GM10266 (cell line): ENCODE results near the gene OXCT2.
A peak's percentile ranks its signal among the peaks of the same experiment; 100 is the strongest.
"Not testable (repeated sequence)": the region's sequence is repeated elsewhere in the genome, so short reads cannot be mapped to it uniquely, and the experiment has no call there.

Experiments
- DNase-seq: peaks from one replicate; pipeline ENCODE4 v3.0.0; 2012; ENCODE audit errors: extremely low spot score
- TF ChIP-seq, protein P1 (sequence below): IDR thresholded peaks from 2 replicates; pipeline ENCODE4 v1.5.1; 2012; ENCODE audit warnings: mild to moderate bottlenecking, low read depth; ENCODE audit not compliant: control insufficient read depth, insufficient read depth; ENCODE audit errors: missing control alignments

The OXCT2 gene

DNA sequence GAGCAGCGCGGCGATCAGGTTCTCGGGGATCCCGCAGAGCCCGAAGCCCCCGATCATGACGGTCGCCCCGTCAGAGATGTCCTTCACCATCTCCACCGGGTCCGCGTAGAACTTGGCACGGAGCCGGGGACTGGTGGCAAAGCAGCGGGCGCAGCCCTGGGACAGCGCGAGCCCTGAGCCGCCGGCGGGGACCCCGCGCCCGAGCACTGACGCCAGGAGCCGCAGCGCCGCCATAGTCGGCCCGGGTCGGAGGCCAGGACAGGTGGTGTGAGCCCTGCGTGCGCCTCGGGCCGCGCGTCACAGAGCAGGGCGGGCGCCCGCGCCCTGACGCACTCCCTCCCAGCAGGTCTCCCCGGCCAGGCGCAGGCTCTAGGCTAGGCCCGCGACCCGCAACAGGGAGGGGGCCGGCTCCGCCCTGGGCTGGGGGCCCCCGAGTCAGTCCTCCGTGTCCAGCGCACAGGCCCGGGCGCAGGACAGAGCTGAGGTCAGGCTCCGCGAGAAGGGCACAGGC, at the start of gene OXCT2:
TSS of gene OXCT2 (minus strand) at position 327 of the 511 bp plus-strand sequence. CDS start at position 234, 93 bp downstream.
- not testable (repeated sequence) for DNase-seq

DNA sequence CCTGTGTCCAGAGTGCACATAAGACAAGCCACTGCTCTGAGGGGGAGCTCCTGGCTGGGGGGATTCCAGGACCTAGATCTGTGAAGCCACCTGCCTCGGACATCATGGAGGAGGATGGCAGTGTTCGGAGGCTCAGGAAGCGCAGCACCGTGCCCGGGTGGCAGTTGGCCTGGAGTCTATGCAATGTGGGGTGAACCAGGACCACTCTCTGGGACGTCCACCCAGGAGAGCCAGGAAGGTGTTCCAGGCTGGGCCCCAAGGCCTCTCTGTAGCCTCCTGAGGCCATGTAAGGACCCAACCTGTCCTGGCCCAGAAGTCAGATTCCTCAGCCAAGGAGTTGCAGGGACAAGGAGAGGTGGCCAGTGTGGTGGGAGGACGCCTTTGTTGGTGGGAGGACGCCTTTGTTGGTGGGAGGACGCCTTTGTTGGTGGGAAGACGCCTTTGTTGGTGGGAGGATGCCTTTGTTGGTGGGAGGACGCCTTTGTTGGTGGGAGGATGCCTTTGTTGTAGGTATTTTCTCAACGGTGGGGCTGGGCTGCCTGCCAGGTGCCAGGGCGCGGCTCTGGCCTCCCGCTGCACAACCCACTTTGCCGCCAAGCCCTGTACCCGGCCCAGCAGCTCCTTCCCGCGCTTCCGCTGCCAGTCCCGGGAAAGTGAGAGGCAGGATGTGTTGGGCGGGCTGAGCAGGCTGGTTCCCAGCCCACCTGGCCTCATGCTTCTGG, 48.1 kb upstream of the OXCT2 start:
- TF ChIP-seq, protein P1, sequence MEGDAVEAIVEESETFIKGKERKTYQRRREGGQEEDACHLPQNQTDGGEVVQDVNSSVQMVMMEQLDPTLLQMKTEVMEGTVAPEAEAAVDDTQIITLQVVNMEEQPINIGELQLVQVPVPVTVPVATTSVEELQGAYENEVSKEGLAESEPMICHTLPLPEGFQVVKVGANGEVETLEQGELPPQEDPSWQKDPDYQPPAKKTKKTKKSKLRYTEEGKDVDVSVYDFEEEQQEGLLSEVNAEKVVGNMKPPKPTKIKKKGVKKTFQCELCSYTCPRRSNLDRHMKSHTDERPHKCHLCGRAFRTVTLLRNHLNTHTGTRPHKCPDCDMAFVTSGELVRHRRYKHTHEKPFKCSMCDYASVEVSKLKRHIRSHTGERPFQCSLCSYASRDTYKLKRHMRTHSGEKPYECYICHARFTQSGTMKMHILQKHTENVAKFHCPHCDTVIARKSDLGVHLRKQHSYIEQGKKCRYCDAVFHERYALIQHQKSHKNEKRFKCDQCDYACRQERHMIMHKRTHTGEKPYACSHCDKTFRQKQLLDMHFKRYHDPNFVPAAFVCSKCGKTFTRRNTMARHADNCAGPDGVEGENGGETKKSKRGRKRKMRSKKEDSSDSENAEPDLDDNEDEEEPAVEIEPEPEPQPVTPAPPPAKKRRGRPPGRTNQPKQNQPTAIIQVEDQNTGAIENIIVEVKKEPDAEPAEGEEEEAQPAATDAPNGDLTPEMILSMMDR: no peak
- no peak for DNase-seq

DNA sequence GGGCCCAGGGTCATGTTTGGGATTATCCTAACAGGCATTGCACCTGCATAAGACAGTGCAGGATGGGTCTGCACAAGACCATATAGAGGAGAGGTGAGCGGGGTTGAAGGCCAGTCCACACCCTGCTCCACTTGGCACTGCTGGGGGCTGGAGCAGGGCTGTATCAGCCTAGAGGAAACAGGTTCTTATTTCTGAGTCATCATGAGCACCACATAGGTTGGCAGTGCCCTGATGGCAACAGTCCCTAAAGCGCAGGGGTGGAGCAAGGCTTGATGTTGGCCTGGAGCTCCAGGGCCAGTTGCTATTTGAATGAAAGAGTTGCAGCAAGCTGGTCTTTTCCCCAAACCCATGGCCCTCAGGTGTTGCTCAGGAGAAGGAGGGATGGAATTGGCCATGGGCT, 47.3 kb upstream of the OXCT2 start:
- no peak for DNase-seq
- TF ChIP-seq, protein P1: no peak

DNA sequence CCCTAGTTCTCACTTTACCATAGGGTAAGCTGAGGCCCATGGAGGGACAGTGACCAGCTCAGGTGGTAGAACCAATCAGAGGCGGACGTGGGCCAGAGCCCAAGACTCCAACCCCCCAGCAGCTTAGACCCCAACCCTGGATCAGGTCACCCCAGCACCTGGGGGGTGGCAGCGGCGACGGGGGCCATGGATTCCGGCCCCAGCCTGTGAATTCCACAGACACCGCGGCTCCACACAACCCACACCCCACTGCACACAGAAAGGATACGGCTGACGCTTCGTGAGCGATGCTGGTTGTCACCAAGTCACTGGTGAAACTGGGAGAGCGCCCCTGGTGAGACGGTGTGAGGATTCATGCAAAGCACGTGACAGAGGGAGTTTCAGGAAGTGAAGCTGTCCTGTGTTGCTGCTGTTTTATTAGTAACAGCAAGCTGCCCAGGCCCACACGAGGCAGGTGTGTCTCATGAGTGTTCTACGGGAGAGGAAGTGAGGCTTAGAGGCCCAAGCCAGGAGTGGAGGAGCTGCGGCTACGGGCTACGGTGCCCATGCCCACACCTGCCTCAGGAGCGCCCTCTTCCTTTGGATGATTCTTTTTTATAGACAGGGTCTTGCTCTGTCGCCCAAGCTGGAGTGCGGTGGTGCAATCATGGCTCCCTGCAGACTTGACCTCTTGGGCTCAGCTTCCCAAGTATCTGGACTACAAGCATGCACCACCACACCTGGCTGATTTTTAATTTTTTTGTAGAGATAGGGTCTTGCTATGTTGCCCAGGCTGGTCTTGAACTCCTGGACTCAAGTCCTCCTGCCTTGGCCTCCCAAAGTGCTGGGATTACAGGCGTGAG, 46.2 kb upstream of the OXCT2 start:
- peak; percentile 79 for DNase-seq
- TF ChIP-seq, protein P1: peak; percentile 28

DNA sequence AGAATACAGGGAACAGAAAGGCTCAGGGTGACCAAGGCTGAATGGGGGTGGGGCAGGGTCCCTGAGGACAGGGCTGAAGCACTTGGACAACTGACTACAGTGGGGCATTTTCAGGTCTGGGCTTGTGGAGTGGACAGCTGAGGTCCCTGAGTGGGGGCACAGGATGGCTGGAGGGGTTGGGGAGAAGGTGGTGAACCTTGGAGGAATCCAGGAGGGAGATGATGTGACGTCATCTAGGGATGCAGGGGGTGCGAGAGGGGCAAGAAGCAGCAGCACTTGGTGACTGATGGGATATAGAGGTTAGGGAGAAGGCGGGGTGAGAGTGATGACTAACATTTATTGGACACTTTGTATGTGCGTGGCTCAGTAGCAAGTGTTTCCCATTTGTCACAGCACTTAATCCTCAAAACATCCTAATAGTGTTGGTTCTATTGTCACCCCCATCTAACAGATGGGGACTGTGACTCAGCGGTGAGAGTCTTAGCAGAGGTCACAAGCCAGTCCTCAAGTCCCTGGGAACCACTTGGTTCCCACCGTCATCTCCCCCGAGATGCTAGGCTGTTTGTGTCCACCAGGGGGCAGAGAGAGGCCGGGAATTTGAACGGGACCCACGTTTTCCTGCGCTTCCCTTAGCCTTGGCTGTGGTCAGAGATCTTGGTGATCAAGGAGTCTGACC, 45.4 kb upstream of the OXCT2 start:
- peak; percentile 86 for DNase-seq
- TF ChIP-seq, protein P1: peak; percentile 85

DNA sequence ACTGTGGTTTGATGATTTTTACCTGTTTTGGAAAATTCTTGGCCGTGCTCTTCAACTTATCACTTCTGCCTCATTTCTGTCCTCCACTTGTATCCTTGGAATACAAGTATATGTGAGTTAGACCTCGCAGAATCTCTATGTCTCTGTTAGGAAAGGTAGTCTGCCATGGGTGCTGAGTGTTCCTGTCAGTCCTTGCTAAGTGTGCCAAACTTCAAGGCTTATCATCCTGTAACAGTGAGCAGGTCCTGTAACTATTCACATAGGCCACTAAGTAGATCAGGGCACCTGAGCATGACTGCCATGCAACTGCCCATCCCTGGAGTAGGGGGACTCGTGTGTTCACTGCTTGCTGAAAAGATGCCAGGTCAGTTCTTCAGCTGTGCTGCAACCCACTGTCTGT, 41.8 kb upstream of the OXCT2 start:
- TF ChIP-seq, protein P1: no peak
- DNase-seq: no peak

DNA sequence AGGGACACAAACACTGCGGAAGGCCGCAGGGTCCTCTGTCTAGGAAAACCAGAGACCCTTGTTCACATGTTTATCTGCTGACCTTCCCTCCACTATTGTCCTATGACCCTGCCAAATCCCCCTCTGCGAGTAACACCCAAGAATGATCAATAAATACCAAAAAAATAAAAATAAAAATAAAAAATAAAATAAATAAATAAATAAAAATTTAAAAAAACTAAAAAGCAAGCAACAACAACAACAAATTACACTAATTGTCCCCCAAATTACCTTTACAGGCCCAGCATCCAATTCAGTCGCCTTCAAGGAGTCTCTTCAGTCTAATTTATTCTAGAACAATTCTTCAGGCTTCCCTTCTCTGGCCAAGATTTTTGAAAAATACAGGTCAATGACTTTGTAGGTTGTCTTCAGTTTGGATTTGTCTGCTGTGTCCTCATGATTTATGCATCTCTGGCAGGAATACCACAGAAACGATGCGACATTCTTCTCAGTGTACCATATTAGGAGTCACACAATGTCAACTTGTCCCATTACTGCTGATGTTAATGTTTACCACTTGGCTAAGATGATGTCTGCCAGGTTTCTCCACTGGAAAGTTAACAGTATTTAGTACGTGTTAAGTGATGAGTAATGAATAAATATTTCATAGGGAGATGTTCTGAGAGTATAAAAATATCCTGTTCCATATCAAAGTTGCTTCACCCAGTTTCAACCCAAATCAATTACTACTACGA, 37.8 kb upstream of the OXCT2 start:
- DNase-seq: no peak
- TF ChIP-seq, protein P1: no peak
